RCC 7860 (cell line): Measurements from ENCODE around the gene LNP1.
"Not testable (repeated sequence)": the region's sequence is repeated elsewhere in the genome, so short reads cannot be mapped to it uniquely, and the experiment has no call there.

Experiments used
- DNase-seq: peaks from one replicate; pipeline ENCODE4 v3.0.0-alpha.2; 2015; ENCODE audit warnings: low spot score
- FAIRE-seq: peaks from 2 replicates; lab custom pipeline; 2012; peaks lifted over from hg19 to GRCh38; lab: Jason Lieb, UNC

Gene LNP1

DNA sequence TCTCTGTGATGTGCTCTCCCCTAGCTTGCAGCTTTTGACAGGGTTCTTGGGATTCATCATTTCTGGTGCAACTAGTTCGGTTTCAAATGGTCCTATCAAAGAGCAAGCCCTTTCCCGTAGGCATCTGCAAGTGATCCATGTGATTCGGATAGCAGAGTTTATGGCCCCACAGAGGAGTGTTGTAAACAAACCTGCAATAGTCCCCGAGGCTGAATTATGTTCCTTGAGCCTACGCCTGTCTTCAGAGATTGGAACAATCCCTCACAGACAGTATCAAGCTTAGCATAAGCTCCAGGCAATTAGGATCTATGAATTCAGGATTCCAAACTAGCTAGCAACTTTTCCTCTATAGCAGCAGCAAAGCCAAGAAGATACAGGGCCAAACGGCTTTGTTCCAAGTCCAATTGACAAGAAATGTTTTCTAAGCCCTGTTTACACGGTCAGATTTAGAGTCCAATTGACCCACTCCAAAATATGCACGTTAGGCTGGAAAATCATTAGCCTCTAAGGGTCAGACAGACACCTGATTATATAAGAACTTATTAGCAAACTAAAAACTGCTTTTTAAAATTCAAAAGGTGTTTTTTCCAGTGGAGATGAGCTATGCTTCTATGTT, 24.8 kb downstream of the LNP1 start:
- FAIRE-seq: no peak
- no peak for DNase-seq

DNA sequence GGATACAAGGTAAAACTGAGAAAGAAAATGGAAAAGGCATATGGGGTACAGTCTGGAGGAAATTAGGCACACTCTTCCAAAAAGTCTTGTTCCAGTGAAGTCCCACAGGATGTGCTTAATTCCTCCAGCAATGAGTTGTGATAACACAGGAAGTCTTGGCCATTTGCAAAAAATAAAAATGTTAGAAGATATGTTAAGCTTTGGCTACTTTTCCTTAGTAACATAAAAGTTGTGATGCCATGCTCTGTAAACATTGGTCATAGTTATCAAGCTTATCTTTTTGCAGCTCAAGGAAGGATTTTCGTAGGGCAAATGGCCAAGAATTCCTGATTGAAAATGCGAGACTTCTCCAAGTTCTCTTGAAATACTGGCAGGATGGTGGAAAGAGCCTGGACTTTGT, 26.4 kb downstream of the LNP1 start:
- FAIRE-seq (no peak), DNase-seq (no peak)

DNA sequence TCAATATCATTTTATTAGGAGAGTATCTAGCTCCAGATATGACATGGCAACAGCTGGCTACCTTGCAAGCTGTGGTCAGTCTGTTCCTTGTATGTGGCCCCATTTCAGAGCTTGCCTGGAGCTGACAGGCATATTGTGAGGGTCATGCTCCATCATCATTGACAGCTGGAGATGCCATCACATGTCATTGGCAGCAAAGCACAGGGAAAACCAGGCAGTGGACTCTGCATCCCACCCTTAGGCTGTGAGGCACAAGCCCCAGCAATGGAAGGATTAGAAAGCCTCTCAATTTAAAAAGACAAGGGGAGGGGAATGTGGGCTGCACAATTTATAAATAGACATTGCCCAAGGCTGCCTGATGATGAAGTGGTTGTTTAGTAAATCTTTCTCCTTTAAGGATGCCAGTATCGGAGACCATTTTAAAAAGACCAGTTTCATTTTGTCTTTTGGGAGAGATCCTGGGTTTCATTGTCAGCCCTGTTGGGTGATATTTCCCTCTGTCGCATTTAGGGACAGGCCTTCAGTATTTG, 27.9 kb downstream of the LNP1 start:
- FAIRE-seq (no peak), DNase-seq (no peak)

DNA sequence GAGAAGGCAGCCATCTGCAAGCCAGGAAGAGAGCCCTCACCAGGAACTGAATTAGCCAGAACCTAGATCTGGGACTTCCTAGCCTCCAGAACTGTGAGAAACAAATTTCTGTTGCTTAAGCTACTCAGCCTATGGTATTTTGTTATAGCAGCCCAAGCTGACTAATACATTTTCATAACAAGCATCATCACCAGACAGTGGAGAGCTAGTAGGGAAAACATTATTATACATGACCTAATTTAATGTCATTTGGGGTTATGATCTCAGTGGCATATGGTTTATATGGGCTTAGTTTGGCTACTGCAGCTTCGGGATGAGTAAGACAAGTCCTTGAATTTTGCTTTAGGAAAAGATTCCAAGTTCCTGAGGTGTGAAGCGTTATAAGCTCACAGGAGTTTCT, 35.6 kb downstream of the LNP1 start:
- FAIRE-seq: no peak

DNA sequence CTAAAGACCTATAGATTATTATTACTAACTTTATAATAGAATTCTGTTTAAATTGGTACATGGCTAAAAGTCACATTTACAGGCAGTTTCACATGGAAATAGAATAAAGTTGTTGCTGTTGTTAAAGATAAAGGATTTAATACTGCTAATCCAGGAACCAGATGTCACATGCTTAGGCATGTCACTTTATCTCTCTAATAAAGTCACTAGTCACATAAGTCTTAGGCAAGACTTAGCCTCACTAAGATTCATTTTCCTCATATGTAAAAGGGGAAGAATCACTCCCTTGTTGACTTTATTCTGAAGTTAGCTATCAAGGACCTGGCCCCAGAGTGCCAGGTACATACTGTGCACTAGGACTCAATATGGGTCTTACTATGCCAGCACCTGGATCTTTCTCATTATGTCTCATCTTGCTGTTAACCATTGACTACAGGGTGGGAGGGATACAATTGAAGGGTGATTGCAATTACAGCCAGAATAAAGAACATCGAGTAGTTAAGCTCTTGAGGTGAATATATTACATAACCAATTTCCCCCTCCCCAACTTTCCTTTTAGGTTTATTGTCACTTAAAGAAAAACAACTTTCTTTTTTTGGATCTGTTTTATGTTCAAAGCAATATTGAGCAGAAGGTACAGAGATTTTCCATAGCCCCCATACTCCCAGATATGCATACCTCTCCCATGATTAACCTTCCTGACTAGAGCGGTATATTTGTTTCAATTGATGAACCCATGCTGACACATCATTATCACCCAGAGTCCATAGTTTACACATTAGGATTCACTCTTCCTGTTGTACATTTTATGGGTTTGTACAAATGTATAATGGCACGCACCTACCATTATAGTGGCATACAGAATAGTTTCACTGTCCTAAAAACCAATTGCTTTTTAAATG, 36.6 kb downstream of the LNP1 start:
- DNase-seq (no peak), FAIRE-seq (no peak)

More for the DNA sequence above, 35.6 kb downstream of the LNP1 start:
- no peak for DNase-seq

DNA sequence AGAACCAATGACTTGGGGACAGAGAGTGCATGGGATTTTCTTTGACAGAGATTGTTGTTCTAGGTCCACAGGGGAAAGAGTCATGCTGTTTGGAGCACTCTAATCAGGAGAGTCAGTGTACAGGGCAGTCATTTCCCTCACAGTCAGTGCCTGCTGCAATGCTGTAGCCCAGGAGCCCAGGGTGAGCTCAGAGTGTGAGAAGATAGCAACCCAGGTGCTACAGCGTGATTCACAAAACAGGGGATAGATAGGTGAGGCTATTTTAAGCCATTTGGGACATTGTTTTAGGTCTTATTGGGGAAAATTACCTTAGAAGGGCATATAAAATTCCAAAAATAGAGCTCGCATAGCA, 37.3 kb downstream of the LNP1 start:
- no peak for FAIRE-seq
- no peak for DNase-seq

- DNase-seq (no peak), FAIRE-seq (no peak)
Observed at GRCh38 chr3:100440895-100441294, 39.6 kb downstream of the LNP1 start.

DNA sequence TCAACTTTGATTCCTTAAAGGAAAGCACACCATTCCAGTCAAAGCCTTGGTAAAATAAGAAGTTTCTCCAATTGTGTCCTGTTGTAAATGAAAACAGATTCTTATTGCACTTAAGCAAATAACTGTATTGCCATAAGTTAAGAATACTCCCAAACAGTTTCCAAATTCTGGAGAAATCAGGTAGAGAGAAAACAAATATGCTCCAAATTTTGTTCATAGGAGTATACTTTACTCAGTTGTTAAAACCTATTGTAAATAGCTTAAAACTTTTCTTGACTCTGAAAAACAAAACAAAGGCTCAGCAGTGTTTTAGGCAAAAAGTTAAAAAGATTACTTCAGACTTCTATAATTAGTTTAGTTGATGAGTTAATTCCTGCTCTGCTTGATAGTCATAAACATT, 42.4 kb downstream of the LNP1 start:
- DNase-seq: no peak
- FAIRE-seq: no peak

- FAIRE-seq, DNase-seq: not testable (repeated sequence)
Observed at GRCh38 chr3:100447067-100447466, 45.7 kb downstream of the LNP1 start.

DNA sequence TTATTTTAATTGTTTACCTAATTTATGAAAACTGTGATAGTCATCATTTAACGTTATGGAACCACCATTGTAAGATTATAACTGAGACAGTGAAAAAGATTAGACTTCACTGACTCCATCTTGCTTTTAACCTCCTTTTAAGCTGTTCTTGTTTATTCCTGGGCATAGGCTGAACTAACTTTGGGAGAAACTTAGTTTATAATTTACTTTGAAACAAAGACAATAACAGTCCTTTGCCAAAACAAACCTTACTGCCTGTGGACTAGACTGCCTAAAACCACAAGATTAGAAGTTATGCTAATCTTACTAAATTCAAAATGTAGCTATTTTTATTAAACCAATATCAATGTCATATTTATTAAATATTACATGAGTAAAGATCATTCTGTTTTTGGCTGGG, 46.7 kb downstream of the LNP1 start:
- no peak for DNase-seq
- no peak for FAIRE-seq

DNA sequence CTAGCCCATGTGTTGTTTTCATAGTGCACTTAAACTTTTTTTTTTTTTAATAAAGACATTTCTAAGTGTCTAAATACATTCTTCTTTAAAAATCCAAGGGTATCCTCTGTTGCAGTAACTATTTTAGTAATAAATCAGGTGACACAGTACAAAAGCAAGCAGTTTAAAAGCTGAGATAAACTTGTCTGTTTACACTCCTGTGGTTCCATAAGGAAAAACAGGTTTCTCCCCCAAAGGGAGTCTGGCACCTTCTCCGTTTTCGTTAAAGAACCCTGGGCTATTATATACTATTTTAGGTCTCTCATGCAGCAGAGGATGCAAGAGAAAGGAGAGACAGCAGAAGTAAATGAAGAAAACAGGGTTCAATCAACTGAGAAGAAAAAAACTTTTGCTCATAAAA, 47.9 kb downstream of the LNP1 start:
- no peak for DNase-seq
- FAIRE-seq: no peak

DNA sequence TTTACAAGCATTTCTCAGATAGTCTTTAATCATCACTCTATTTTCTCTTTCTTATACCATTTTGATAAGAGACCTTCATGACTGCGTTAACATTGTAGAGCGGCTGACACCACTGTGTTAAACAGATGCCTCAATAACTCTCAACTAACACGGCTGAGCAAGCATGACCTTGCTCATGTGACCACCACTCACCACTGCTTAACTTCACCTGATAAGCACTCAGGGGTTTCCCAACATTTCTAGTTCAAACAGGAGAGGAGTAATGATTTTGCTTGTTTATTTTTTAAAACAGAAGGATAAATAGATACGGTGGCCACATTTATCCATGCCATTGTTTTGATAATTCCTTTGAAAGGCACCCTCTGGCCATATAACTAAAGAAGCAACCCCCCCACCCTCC, 53.3 kb downstream of the LNP1 start:
- FAIRE-seq: no peak
- DNase-seq: no peak

GRCh38 chr3:100455841-100456550, 54.7 kb downstream of the LNP1 start:
- DNase-seq (no peak), FAIRE-seq (no peak)

- DNase-seq (no peak), FAIRE-seq (no peak)
Observed at GRCh38 chr3:100456745-100457144, 55.4 kb downstream of the LNP1 start.

DNA sequence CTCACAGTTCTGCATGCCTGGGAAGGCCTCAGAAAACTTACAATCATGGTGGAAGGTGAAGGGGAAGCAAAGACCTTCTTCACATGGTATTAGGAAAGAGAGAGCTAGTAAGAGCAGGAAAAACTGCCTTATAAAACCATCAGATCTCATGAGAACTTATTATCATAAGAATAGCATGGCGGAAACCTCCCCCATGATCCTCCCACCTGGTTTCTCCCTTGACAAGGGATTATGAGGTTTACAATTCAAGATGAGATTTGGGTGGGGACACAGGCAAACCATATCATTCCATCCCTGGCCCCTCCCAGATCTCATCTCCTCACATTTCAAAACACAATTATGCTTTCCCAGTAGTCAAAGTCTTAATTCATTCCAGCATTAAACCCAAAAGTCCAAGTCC, 56.5 kb downstream of the LNP1 start:
- no peak for FAIRE-seq
- no peak for DNase-seq

DNA sequence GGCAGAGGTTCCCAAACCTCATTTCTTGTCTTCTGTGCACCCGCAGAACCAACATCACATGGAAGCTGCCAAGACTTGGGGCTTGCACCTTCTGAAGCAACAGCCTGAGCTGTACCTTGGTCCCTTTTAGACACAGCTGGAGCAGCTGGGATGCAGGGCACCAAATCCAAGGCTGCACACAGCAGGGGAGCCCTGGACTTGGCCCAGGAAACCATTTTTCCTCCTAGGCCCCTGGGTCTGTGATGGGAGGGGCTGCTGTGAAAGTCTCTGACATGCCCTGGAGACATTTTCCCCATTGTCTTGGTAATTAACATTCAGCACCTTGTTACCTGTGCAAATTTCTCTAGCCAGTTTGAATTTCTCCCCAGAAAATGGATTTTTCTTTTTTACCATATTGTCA, 57.5 kb downstream of the LNP1 start:
- no peak for FAIRE-seq

GRCh38 chr3:100463002-100463401, 61.7 kb downstream of the LNP1 start:
- DNase-seq (peak; percentile 49), FAIRE-seq (peak; percentile 74)

More for the DNA sequence above, 57.5 kb downstream of the LNP1 start:
- DNase-seq: no peak

- DNase-seq (no peak), FAIRE-seq (no peak)
Observed at GRCh38 chr3:100463646-100464155, 62.4 kb downstream of the LNP1 start.

DNA sequence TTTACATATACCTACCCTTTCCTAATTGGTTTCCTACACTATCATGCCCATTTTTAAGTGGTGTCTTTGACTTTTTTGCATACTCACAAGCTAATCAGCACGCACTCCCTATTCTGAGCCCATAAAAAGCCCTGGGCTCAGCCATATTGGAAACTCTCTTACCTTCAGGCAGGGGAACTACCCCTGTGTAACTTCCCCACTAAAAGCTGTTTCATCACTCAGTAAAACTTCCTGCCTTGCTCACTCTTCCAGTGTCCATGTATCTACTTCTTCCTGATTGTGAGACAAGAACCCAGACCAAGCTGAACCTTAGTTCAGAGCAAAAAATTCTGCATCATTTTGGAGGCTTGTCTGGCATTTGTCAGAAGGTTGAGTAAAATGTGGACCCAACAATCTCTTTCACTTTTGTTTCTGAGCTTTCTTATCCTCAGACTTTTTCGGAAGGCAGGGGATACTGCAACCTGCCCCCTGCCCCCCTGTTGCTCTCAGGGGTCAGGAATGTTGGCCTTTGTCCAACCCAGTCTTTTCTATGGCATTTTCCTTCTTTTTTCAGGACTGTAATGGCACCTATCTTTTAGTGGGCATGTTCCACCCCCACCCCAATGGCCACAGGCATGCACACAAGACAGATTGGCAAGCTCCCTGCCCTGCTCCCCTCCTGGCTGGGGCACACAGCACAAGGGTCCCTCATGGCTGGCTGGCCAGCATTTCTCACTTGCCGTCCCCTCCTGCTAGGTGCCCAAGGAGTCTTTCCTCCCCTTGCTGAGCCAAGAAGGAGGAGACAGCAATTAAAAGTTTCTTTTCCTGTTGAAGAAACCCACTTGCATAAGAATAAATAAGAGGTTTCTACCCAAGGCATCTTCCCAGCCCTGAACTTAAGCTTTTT, 64.8 kb downstream of the LNP1 start:
- DNase-seq: no peak
- no peak for FAIRE-seq

DNA sequence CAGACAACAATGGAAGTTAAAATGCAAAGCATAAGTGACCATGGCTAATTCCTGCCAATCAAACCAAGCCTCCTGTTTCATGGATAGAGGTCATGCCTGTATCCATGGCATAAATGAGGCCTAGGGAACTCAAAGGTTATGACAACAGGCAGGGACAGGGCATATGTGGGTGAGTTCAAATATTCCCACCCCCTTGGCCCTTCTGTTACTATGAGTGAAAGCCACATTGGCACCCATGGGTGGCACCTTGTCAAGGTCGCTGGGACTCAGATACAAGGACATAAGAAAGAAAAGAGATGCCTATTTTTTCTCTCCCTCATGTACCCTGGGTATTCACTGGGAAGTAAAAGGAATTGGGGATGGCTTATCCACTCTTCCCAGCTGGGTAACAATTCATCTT, 65.8 kb downstream of the LNP1 start:
- no peak for DNase-seq
- no peak for FAIRE-seq
